ENCODE data around the gene CIDEC.
"Not testable (repeated sequence)": the region's sequence is repeated elsewhere in the genome, so short reads cannot be mapped to it uniquely, and the experiment has no call there.

Gene CIDEC

GRCh38 chr3:9884555-9885165 is 4.6 kb upstream of the CIDEC start:
- H3K4me1 Mint-ChIP-seq = peaks cover 13% of the 10 kb centered on the region
- TF ChIP-seq CTCF (IDR thresholded peaks at IDR 0.05; ENCODE audit: unreplicated experiment in 3 of 3) = no peak
- no peak overlapping the region for H3K4me3 Mint-ChIP-seq
- H3K27ac Mint-ChIP-seq = no peak overlapping the region
- H3K36me3 Mint-ChIP-seq (ENCODE audit: low read depth) = no peaks in the 10 kb centered on the region
- no peaks in the 10 kb centered on the region for H3K9me3 Mint-ChIP-seq
- no peaks in the 10 kb centered on the region for H3K27me3 Mint-ChIP-seq (ENCODE audit: low read depth)

- TF ChIP-seq CTCF (IDR thresholded peaks at IDR 0.05; ENCODE audit: unreplicated experiment in 3 of 3) = no peak
- Mint-ChIP-seq H3K36me3 (ENCODE audit: low read depth) (no peaks in the 10 kb centered on the region), H3K9me3 (no peaks in the 10 kb centered on the region), H3K4me1 (peaks cover 16% of the 10 kb centered on the region), H3K4me3 (no peak overlapping the region), H3K27ac (peak overlapping the region in 1 of 3 experiments; percentile 11), H3K27me3 (ENCODE audit: low read depth) (no peaks in the 10 kb centered on the region)
Observed at GRCh38 chr3:9883706-9884554, 3.9 kb upstream of the CIDEC start.

GRCh38 chr3:9881441-9881840 is 1.4 kb upstream of the CIDEC start:
- Mint-ChIP-seq H3K36me3 (ENCODE audit: low read depth) (no peaks in the 10 kb centered on the region), H3K4me3 (no peak overlapping the region), H3K27me3 (ENCODE audit: low read depth) (peaks cover 4% of the 10 kb centered on the region), H3K4me1 (peaks cover 16% of the 10 kb centered on the region), H3K9me3 (no peaks in the 10 kb centered on the region), H3K27ac (peak overlapping the region in 2 of 3 experiments; percentile 55 to 74)
- no peak for TF ChIP-seq CTCF (IDR thresholded peaks at IDR 0.05; ENCODE audit: unreplicated experiment in 3 of 3)

- Mint-ChIP-seq H3K9me3 (no peaks in the 10 kb centered on the region), H3K36me3 (ENCODE audit: low read depth) (no peaks in the 10 kb centered on the region), H3K27me3 (ENCODE audit: low read depth) (peaks cover 4% of the 10 kb centered on the region), H3K4me3 (no peak overlapping the region), H3K27ac (no peak overlapping the region), H3K4me1 (peaks cover 23% of the 10 kb centered on the region)
- no peak for TF ChIP-seq CTCF (IDR thresholded peaks at IDR 0.05; ENCODE audit: unreplicated experiment in 3 of 3)
Observed at GRCh38 chr3:9878700-9879099, 1.4 kb downstream of the CIDEC start.

- Mint-ChIP-seq H3K4me3 (no peak overlapping the region), H3K27ac (no peak overlapping the region), H3K9me3 (no peaks in the 10 kb centered on the region), H3K4me1 (peaks cover 23% of the 10 kb centered on the region), H3K36me3 (ENCODE audit: low read depth) (no peaks in the 10 kb centered on the region), H3K27me3 (ENCODE audit: low read depth) (peaks cover 4% of the 10 kb centered on the region)
- TF ChIP-seq CTCF (IDR thresholded peaks at IDR 0.05; ENCODE audit: unreplicated experiment in 3 of 3) = no peak
Observed at GRCh38 chr3:9876991-9877390, 3.1 kb downstream of the CIDEC start.

GRCh38 chr3:9876255-9876654 is 3.8 kb downstream of the CIDEC start:
- H3K9me3 Mint-ChIP-seq; H3K27ac Mint-ChIP-seq; H3K36me3 Mint-ChIP-seq (ENCODE audit: low read depth); H3K27me3 Mint-ChIP-seq (ENCODE audit: low read depth); H3K4me3 Mint-ChIP-seq: not testable (repeated sequence)
- peaks cover 17% of the 10 kb centered on the region for H3K4me1 Mint-ChIP-seq
